ENCODE data around the gene THAP2. TPM values are rescaled to one million over a fixed set of nuclear protein-coding genes. Genes with fewer than 3 reads are reported as not detected.
A peak's percentile ranks its signal among the peaks of the same experiment; 100 is the strongest.
"Not testable (repeated sequence)": the region's sequence is repeated elsewhere in the genome, so short reads cannot be mapped to it uniquely, and the experiment has no call there.

Gene THAP2
- total RNA-seq, 1 donor from 2014 or later = 5.2 TPM

DNA sequence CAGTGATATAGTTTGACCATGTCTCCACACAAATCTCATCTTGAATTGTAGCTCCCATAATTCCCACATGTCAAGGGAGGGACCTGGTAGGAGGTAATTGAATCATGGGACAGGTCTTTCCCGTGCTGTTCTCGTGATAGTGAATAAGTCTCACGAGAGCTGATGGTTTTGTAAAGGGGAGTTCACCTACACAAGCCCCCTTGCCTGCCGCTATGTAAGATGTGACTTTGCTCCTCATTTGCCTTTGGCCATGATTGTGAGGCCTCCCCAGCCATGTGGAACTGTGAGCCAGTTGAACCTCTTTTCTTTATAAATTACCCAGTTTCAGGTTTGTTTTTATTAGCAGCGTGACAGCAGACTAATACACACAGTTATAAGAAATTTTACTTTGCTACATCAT lies 29.6 kb downstream of the THAP2 start:
- H3K9ac ChIP-seq (ENCODE audit: low read depth in 1 of 3, low read length in 3 of 3) = not testable (repeated sequence)
- Histone ChIP-seq H3K27ac (ENCODE audit: low read depth, low read length) (peak overlapping the region; percentile 54), H3K4me1 (ENCODE audit: control insufficient read depth in 3 of 3, insufficient read depth in 3 of 3, low read length in 3 of 3) (peaks cover 16 to 21% (median 20%) of the 10 kb centered on the region in 3 donors)

DNA sequence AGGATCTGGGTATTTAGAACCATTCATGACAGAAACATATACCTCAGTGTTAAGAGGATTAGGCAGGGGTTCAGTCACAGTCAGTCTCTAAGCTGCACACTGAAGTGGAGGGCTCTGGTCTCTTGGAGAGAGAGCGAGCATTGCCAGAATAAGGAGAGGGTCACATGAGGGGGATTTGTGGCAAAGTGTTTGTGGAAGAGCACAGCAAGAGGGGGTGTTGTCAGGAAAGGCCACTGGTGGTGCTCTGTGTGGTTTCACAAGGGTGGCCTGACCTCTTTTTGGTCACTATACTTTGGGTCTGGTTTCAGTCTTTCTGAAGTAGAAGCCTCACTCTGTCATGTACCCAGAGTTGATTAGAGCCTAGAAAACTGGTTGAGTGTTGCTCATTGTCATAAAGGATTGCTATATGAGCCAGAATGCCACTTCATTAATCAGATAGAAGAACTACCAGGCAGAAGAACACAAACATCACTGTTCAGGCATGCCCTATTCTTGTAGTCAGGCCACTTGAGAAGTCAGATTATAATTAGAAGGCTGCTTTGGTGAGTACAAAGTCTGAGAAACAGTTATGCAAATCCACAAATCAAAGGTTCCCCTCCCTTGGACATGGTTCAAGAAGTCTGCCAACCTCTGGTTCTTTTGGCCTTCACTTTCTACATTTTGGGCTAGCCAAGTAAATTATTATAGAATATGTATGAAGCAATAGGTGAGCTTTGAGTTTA lies 30.2 kb downstream of the THAP2 start:
- peaks cover 2 to 20% (median 19%) of the 10 kb centered on the region in 3 donors for H3K36me3 ChIP-seq (ENCODE audit: control insufficient read depth in 3 of 3, insufficient read depth in 3 of 3, low read length in 3 of 3)

More for the DNA sequence above, 29.6 kb downstream of the THAP2 start:
- H3K36me3 ChIP-seq (ENCODE audit: control insufficient read depth in 3 of 3, insufficient read depth in 3 of 3, low read length in 3 of 3) = peaks cover 0 to 15% (median 13%) of the 10 kb centered on the region in 3 donors
- not testable (repeated sequence) for H3K27me3 ChIP-seq (ENCODE audit: control insufficient read depth in 3 of 3, insufficient read depth in 3 of 3, low read length in 3 of 3); H3K9me3 ChIP-seq (ENCODE audit: control insufficient read depth in 3 of 3, low read length in 3 of 3); H3K4me3 ChIP-seq (ENCODE audit: low read length in 3 of 3)

DNA sequence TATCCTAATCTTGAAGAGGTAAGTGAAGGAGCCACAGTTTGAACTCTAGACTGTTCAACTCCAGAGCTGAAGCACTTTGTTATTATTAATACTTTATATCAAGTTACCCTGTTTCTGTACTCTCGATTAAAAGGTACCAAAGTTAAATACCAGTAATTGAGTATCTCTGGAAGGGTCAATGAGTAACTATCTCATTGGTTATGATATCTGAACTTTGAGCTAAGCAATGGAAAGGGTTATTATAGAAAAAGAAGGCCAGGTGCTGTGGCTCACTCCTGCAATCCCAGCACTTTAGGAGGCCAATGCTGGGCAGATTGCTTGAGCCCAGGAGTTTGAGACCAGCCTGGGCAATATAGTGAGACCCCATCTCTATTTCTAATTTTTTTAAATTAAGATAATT lies 31.7 kb downstream of the THAP2 start:
- Histone ChIP-seq H3K27ac (ENCODE audit: low read depth, low read length) (no peak overlapping the region), H3K4me1 (ENCODE audit: control insufficient read depth in 3 of 3, insufficient read depth in 3 of 3, low read length in 3 of 3) (peaks cover 13 to 16% (median 16%) of the 10 kb centered on the region in 3 donors), H3K9ac (ENCODE audit: low read depth in 1 of 3, low read length in 3 of 3) (no peak overlapping the region), H3K4me3 (ENCODE audit: low read length in 3 of 3) (no peak overlapping the region), H3K27me3 (ENCODE audit: control insufficient read depth in 3 of 3, insufficient read depth in 3 of 3, low read length in 3 of 3) (no peaks in the 10 kb centered on the region), H3K9me3 (ENCODE audit: control insufficient read depth in 3 of 3, low read length in 3 of 3) (no peaks in the 10 kb centered on the region), H3K36me3 (ENCODE audit: control insufficient read depth in 3 of 3, insufficient read depth in 3 of 3, low read length in 3 of 3) (peaks cover 8 to 32% (median 29%) of the 10 kb centered on the region in 3 donors)

More for the DNA sequence above, 30.2 kb downstream of the THAP2 start:
- H3K9me3 ChIP-seq (ENCODE audit: control insufficient read depth in 3 of 3, low read length in 3 of 3) = no peaks in the 10 kb centered on the region
- H3K27me3 ChIP-seq (ENCODE audit: control insufficient read depth in 3 of 3, insufficient read depth in 3 of 3, low read length in 3 of 3) = no peaks in the 10 kb centered on the region
- H3K9ac ChIP-seq (ENCODE audit: low read depth in 1 of 3, low read length in 3 of 3) = peak overlapping the region in 1 of 3 donors; percentile 17
- H3K27ac ChIP-seq (ENCODE audit: low read depth, low read length) = peak overlapping the region; percentile 54
- H3K4me1 ChIP-seq (ENCODE audit: control insufficient read depth in 3 of 3, insufficient read depth in 3 of 3, low read length in 3 of 3) = peaks cover 15 to 18% (median 16%) of the 10 kb centered on the region in 3 donors
- H3K4me3 ChIP-seq (ENCODE audit: low read length in 3 of 3) = no peak overlapping the region

DNA sequence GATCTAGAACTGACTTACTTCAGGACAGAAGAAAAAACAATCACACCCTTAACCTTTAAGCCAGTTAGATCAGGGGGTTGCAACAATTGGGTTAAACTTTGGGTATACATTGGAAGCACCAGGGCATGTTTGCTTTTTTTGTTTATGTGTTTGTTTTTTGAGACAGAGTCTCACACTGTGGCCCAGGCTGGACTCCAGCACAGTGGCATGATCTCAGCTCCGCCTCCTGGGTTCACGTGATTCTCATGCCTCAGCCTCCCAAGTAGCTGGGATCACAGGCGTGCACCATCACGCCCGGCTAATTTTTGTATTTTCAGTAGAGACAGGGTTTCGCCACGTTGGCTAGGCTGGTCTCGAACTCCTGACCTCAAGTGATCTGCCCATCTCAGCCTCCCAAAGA lies 38.1 kb downstream of the THAP2 start:
- H3K9ac ChIP-seq (ENCODE audit: low read depth in 1 of 3, low read length in 3 of 3); H3K4me3 ChIP-seq (ENCODE audit: low read length in 3 of 3); H3K4me1 ChIP-seq (ENCODE audit: control insufficient read depth in 3 of 3, insufficient read depth in 3 of 3, low read length in 3 of 3); H3K9me3 ChIP-seq (ENCODE audit: control insufficient read depth in 3 of 3, low read length in 3 of 3); H3K27ac ChIP-seq (ENCODE audit: low read depth, low read length); H3K27me3 ChIP-seq (ENCODE audit: control insufficient read depth in 3 of 3, insufficient read depth in 3 of 3, low read length in 3 of 3): not testable (repeated sequence)
- H3K36me3 ChIP-seq (ENCODE audit: control insufficient read depth in 3 of 3, insufficient read depth in 3 of 3, low read length in 3 of 3) = peaks cover 15 to 46% (median 44%) of the 10 kb centered on the region in 3 donors

DNA sequence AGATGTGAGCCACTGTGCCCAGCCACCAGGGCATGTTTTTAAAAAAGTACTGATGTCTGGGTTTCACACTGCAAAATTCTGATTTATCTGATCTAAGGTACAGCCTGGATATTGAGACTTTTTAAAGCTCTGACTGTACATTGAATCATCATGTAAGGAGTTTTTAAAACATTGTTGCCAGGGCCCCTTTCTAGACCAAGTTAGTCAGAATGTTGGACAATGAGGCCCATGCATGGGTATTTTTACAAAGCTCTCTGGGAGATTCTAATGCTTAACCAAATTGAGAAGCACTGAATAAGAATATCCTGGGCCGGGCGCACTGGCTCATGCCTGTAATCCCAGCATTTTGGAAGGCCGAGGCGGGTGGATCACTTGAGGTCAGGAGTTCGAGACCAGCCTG lies 38.5 kb downstream of the THAP2 start:
- no peak overlapping the region for H3K9ac ChIP-seq (ENCODE audit: low read depth in 1 of 3, low read length in 3 of 3)
- no peaks in the 10 kb centered on the region for H3K9me3 ChIP-seq (ENCODE audit: control insufficient read depth in 3 of 3, low read length in 3 of 3)
- peaks cover 15 to 42% (median 41%) of the 10 kb centered on the region in 3 donors for H3K36me3 ChIP-seq (ENCODE audit: control insufficient read depth in 3 of 3, insufficient read depth in 3 of 3, low read length in 3 of 3)
- H3K27me3 ChIP-seq (ENCODE audit: control insufficient read depth in 3 of 3, insufficient read depth in 3 of 3, low read length in 3 of 3) = no peaks in the 10 kb centered on the region
- no peak overlapping the region for H3K4me3 ChIP-seq (ENCODE audit: low read length in 3 of 3)
- H3K4me1 ChIP-seq (ENCODE audit: control insufficient read depth in 3 of 3, insufficient read depth in 3 of 3, low read length in 3 of 3) = no peaks in the 10 kb centered on the region
- H3K27ac ChIP-seq (ENCODE audit: low read depth, low read length) = no peak overlapping the region

DNA sequence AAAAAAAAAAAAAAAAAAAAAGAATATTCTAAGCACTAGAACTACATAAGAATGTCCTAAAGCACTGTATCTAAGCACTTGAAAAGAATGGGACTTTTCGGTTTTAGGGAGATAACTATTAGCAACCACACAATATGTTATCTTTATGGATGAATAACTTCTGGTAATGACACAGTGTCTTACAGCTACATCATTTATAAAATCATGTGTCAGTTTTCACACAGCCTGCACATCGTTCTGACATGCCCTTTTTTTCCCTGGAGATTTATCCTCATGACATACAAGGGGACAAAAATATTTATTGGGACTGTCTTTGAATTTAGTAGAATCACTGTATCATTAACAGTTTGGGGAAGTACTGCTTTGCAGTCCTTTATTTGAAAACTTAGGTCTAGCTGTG lies 39.1 kb downstream of the THAP2 start:
- Histone ChIP-seq H3K4me3 (ENCODE audit: low read length in 3 of 3) (no peak overlapping the region), H3K9me3 (ENCODE audit: control insufficient read depth in 3 of 3, low read length in 3 of 3) (no peaks in the 10 kb centered on the region), H3K27ac (ENCODE audit: low read depth, low read length) (no peak overlapping the region), H3K27me3 (ENCODE audit: control insufficient read depth in 3 of 3, insufficient read depth in 3 of 3, low read length in 3 of 3) (no peaks in the 10 kb centered on the region), H3K4me1 (ENCODE audit: control insufficient read depth in 3 of 3, insufficient read depth in 3 of 3, low read length in 3 of 3) (no peaks in the 10 kb centered on the region), H3K9ac (ENCODE audit: low read depth in 1 of 3, low read length in 3 of 3) (no peak overlapping the region), H3K36me3 (ENCODE audit: control insufficient read depth in 3 of 3, insufficient read depth in 3 of 3, low read length in 3 of 3) (peaks cover 15 to 37% (median 35%) of the 10 kb centered on the region in 3 donors)

DNA sequence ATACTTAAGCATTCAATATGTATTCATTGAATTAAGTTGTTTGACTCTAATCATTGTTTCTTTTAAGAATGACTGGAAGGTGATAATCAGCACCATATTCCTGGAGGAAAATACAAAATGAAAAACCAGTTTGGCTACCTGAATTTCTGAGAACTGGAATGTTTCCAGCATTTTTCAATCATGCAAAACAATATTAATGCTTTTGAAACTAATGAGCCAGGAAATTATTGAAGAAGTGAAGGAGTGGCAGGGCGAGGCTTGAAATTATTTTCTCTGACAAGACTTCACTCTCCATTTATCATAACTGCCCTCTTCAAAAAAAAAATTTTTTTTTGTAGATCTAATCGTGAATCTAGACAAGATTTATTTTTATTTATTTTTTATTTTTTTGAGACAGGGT lies 40.8 kb downstream of the THAP2 start:
- no peaks in the 10 kb centered on the region for H3K4me1 ChIP-seq (ENCODE audit: control insufficient read depth in 3 of 3, insufficient read depth in 3 of 3, low read length in 3 of 3)
- no peak overlapping the region for H3K9ac ChIP-seq (ENCODE audit: low read depth in 1 of 3, low read length in 3 of 3)
- no peak overlapping the region for H3K4me3 ChIP-seq (ENCODE audit: low read length in 3 of 3)
- peaks cover 13 to 23% (median 22%) of the 10 kb centered on the region in 3 donors for H3K36me3 ChIP-seq (ENCODE audit: control insufficient read depth in 3 of 3, insufficient read depth in 3 of 3, low read length in 3 of 3)
- no peaks in the 10 kb centered on the region for H3K9me3 ChIP-seq (ENCODE audit: control insufficient read depth in 3 of 3, low read length in 3 of 3)
- no peaks in the 10 kb centered on the region for H3K27me3 ChIP-seq (ENCODE audit: control insufficient read depth in 3 of 3, insufficient read depth in 3 of 3, low read length in 3 of 3)
- H3K27ac ChIP-seq (ENCODE audit: low read depth, low read length) = no peak overlapping the region

DNA sequence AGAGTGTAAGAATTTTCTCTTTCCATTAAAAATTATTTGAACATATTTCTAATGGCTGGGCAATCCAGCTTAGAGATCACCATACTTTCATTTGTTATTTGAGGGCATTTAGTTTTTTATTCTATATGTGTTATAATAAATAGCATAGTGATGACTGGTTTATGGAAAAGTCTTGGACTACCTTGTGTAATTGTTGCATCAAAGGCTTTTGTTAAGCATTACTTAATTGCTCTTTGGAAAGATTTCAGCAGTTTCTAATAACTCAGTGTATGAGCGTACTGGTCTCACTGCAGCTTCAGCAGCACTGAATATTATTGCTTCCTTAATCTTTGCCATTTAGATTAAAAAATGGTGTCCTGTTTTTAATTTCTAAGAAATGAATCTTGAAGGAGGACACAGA lies 44.6 kb downstream of the THAP2 start:
- Histone ChIP-seq H3K9ac (ENCODE audit: low read depth in 1 of 3, low read length in 3 of 3) (no peak overlapping the region), H3K27ac (ENCODE audit: low read depth, low read length) (no peak overlapping the region), H3K27me3 (ENCODE audit: control insufficient read depth in 3 of 3, insufficient read depth in 3 of 3, low read length in 3 of 3) (no peaks in the 10 kb centered on the region), H3K4me3 (ENCODE audit: low read length in 3 of 3) (no peak overlapping the region), H3K36me3 (ENCODE audit: control insufficient read depth in 3 of 3, insufficient read depth in 3 of 3, low read length in 3 of 3) (peaks cover 0 to 5% (median 0%) of the 10 kb centered on the region in 3 donors), H3K9me3 (ENCODE audit: control insufficient read depth in 3 of 3, low read length in 3 of 3) (peaks cover 0 to 2% (median 0%) of the 10 kb centered on the region in 3 donors), H3K4me1 (ENCODE audit: control insufficient read depth in 3 of 3, insufficient read depth in 3 of 3, low read length in 3 of 3) (no peaks in the 10 kb centered on the region)

DNA sequence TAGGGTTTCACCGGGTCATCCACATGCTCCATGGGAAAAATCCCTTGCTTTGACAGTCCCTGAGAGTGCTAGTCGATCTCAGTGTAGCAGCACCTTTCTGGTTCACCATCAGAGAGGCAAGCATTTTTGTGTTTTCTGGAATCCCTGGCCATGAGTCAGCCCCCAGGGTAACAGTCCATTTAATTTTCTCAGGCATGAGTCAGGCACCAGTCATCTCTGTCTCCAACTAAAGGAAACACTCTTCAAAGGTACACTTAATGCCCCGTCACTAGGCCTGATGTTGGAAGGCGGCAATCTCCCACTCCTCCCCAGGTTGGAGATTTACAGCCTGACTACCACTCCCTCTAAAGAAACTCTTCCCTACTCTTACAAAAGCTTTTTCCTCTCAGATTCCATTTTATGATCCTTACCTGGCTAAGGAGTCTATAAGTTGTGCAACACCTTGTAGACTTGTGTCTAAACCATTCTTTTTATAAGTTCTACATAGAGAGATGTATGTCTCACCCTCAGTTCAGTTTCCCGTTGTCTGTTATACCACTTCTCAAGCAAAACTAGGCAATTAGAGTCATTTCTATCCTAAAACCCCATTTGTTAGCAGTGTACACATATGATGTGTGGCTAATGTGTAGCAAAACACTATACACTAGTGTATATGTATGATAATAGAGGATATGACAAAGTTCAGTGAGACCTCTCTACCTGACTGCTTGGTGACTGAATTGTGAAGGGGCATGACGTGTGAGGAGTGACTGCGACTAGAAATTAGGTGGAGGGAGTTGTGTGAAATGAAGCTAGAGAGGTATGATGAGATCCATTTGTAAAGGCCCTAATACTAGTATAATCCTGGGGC lies 46.4 kb downstream of the THAP2 start:
- Histone ChIP-seq H3K9ac (ENCODE audit: low read depth in 1 of 3, low read length in 3 of 3) (no peak overlapping the region), H3K27ac (ENCODE audit: low read depth, low read length) (no peak overlapping the region), H3K9me3 (ENCODE audit: control insufficient read depth in 3 of 3, low read length in 3 of 3) (peaks cover 0 to 2% (median 0%) of the 10 kb centered on the region in 3 donors), H3K27me3 (ENCODE audit: control insufficient read depth in 3 of 3, insufficient read depth in 3 of 3, low read length in 3 of 3) (no peaks in the 10 kb centered on the region), H3K4me1 (ENCODE audit: control insufficient read depth in 3 of 3, insufficient read depth in 3 of 3, low read length in 3 of 3) (no peaks in the 10 kb centered on the region), H3K4me3 (ENCODE audit: low read length in 3 of 3) (no peak overlapping the region), H3K36me3 (ENCODE audit: control insufficient read depth in 3 of 3, insufficient read depth in 3 of 3, low read length in 3 of 3) (no peaks in the 10 kb centered on the region)

DNA sequence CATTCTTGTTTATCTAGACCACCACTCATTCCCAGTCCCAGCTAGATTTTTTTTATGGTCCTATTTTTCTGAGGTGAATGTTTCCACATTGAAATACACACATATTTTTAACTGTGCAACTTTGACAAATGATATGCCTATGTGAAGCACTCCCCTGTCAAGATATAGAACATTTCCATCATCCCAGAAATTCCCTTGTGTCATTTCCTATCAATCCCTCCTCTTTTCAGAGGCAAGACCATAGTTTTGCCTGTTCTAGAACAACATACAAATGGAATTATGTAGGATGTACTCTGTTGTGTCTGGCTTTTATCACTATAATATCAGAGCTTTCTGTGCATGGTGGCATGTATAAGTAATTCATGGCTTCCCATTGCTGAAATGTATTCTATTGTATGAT lies 54.5 kb downstream of the THAP2 start:
- no peaks in the 10 kb centered on the region for H3K36me3 ChIP-seq (ENCODE audit: control insufficient read depth in 3 of 3, insufficient read depth in 3 of 3, low read length in 3 of 3)
- H3K4me3 ChIP-seq (ENCODE audit: low read length in 3 of 3) = no peak overlapping the region
- H3K27me3 ChIP-seq (ENCODE audit: control insufficient read depth in 3 of 3, insufficient read depth in 3 of 3, low read length in 3 of 3) = no peaks in the 10 kb centered on the region
- H3K4me1 ChIP-seq (ENCODE audit: control insufficient read depth in 3 of 3, insufficient read depth in 3 of 3, low read length in 3 of 3) = no peaks in the 10 kb centered on the region
- H3K9ac ChIP-seq (ENCODE audit: low read depth in 1 of 3, low read length in 3 of 3) = no peak overlapping the region
- no peaks in the 10 kb centered on the region for H3K9me3 ChIP-seq (ENCODE audit: control insufficient read depth in 3 of 3, low read length in 3 of 3)
- no peak overlapping the region for H3K27ac ChIP-seq (ENCODE audit: low read depth, low read length)
